Activated CD4-positive, alpha-beta T cell treated with anti-CD3 and anti-CD28 coated beads, Interleukin-2, Interleukin-6, amounts not matched to agents 100 ng/mL and 50 ng/mL, durations not matched to agents 16 hours and 8 hours (primary cell): Measurements from ENCODE around the gene PPIL1.
A peak's percentile ranks its signal among the peaks of the same experiment; 100 is the strongest.

Source experiments
- DNase-seq: peaks from one replicate; pipeline ENCODE4 v3.0.0-alpha.2; 2020

The PPIL1 gene

DNA sequence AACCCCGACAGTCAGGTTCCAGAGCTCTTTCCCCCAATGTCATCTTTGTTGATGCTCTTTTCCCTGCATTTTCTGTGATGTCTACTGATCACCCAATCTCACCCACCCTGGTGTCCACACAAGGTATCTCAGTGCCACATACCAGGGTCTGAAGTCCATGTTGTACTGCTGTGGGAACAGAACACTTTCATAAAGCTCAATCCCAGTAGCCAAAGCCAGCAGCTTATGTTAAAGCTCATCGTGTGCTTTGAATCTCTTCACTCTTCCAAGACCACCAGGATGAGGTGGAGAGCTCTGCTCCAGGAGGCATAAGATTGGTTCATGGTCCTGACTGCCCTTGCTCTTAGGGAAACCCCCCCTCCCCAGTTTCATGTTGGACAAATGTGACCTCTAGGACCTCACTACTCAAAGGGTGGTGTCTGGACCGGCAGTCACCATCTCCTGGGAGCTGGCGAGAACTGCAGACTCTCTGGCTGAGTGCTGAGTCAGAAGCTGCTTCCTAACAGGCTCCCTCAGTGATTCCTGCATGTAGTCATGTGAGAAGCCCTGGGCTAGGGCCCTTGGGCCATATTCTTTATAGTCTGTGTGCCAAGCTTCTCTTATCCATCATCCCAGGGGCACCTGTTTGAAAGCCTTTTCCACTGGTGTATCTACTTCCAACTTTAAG, 22.0 kb downstream of the PPIL1 start:
- no peak for DNase-seq

DNA sequence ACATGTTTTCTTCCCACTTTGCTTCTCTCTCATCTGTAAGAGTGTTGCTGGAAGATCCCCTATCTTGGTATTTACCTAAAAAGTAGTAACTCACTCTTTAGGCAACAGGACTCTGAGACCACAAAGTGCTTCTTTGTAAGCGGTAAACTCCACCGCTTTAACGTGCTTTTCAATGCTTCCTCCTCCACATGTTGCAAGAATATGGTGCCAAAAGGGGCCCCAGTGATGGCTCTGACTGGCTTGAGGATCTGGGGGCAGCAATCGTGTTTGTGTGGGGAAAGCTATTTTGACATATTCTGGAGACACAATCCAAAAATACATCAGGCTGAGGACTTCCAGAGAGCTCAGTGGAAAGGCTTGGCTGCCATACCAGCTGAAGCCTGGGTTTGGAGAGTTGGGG, 23.0 kb downstream of the PPIL1 start:
- no peak for DNase-seq

DNA sequence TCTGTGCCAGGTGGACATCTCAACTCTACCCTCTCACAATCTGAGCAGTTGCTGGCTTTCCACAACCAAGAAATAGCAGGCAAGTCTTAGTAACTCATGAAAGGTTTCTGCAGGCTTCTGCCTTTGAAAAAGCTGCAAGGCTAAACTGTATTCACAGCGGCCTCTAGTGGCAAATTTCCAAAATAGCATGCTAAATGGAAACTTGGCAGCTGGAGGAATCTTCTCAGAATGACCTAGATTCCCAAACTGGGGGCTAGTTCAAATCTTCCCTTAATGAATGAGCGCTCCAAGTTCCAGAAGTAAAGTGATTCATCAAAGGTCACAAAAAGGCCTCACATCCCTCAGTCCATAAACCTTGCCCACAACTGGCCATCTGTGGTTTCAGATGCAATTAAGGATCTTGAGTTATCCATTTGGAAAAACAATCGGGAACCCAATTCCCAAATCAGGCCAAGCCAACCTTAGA, 23.4 kb downstream of the PPIL1 start:
- DNase-seq = peak; percentile 64

DNA sequence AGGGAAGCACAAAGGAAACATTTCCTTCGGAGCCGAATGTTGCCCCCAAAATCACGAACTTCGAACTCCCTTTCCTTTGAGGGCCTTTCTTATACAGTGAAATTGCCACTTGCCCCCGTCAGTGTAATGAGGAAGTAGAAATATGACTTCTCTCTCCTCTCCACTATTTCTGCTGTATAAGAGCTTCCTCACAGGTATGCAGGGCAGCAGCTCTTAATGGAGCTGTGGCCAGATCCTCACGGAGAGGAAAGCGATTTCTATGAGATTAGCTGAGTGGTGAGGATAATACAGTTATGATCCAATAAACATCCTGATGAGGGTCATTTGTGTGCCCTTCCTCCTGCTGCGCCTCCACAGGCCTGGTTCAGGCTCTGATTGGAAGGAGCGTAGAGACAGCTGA, 24.6 kb downstream of the PPIL1 start:
- no peak for DNase-seq

DNA sequence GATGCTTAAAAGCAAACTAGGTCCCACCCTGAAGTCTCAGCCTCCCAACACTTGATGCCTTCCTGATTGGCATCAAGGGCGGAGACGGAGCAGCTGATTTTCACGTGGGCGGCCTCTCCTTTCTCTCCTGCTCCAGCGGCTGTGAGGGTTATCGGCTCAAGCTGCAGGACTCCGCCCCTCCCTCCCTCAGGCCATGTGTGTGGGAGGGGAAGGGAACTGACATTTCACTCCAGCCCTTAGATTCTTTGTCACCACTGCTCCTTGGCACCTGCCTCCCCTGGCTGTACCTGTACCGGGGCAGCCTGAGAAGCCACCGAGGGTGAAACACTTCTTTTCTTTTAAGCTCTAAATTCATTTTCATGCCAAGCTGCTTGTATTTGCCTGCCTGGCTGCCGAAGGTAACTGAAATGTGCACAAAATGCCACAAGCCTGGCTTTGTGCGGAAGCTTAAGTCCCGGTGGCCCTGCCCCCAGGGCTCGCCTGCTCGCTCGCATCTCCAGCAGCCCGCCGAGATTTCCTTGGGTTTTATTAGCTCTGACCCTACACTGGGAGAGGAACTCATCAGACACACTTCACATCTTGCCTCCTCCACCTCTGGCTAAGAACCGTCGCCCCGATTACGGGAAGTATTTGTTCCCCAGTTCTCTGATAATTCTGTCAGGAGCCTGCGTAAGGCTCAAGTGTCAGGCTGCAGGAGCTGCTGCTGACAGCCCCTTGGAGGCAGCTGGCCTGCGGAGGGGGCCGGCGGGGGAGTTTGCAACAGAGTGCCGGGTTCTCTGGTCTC, 25.8 kb downstream of the PPIL1 start:
- no peak for DNase-seq

DNA sequence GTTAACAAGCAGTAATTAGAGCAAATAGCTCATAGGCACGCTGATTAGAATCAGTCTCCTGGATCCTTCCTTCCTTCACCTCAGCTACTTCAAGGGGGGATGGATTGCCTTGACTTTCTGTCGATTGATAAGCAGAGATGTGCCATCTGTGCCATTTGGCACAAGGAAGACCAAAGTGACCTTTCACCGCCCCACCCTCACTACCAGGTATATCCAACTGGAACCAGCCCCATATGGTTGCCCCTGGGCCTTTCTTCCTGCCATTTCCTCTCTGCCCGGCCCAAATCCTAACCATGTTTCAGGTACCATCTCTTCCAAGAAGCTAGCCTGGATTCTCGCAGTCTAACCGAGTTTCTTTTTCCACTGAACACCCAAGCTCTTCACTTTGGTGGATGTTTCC, 26.6 kb downstream of the PPIL1 start:
- no peak for DNase-seq

DNA sequence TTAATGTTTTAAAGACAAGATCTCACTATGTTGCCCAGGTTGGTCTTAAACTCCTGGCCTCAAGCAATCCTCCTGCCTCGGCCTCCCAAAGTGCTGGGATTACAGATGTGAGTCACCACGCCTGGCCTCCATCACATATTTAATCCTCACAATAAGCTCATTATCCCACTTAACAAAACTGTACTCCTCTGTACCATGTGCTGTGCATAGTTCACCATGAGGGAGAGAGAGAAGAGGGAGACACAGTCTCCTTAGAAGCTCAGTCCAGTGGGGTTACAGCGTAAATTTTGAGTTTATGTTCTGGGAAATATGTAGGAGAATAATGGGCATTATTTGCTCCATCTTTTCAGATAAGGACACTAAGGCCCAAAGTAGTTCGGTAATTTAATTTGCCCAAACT, 27.5 kb downstream of the PPIL1 start:
- no peak for DNase-seq

DNA sequence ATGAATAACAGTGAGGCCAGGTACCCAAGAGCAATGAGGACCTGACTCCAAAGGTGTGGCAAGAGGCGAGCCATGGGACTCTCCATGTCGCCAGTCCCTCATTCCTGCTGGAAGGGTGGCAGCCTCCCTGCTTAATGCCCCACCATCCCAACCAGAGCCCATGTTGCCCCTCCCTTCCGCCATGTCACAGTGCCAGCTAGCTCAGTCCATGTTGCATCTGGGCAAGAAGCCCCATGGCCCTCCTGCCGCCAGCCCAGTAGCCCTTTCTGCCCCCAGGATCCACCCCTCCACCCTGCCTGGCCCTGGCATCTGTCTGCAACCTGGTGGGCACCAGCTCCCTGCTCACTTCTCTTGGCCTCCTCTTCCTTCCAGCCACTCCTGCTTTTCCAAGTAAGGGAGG, 29.4 kb downstream of the PPIL1 start:
- no peak for DNase-seq

DNA sequence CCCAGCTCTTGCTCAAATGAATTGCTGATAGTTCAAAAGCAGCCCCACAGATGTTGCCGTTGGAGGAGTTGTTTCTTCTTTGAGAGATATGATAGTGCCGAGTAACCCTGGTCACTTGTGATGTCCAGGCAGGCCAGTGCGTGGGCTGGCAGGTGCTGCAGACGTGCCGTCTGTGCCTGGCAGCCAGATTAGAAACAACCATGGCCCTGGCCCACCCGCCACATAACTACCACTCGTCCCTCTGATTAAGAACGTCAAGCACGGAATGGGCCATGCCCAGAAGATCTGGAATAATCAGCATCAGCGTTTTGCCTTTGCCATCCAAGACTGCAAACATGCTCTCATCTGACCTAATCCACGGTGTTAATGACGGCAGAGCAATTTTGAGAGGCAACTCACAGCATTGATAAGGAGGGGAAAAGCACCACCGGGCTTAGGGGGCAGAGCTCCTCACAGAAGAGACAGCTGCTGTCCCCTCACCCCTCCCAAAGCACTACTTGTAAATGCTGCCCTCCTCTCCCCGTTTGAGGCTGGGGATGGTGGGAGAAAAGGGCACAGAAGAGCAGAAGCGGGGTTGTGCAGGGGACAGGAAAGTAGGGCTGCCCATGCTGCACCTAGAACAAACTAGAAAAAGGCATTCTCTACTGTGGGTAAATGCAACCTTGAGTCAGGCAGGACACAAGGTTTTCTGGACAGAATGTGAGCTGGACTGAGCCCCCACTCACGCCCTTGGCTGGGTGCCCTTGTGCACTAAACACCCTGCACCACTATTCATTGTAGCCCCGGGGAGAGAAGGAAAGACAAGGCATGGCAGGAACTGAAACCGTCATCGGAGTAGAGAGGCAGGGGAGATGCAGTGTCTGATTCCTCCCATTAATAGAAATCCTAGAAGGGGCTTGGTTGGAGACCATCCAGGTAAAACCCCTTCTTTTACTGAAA, 30.1 kb downstream of the PPIL1 start:
- DNase-seq = no peak

DNA sequence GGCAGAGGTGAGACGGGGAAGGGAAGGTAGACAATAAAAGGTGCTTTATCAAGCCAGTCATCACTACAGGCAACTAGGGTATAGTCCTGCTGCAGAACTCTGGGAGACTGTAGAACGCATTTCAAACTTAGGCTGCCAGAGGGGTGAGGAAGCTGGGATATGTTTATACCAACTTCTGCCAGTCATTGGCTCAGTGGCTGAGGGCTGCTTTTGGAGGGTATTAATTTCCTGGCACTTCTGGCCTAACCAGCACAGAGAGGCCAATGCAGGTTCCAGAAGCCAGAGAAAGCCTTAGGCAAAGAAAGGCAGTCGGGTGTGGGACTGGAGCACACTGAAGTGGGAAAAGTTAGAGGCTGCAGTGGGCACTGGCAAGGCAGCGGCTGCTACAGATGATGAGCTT, 31.4 kb downstream of the PPIL1 start:
- no peak for DNase-seq

DNA sequence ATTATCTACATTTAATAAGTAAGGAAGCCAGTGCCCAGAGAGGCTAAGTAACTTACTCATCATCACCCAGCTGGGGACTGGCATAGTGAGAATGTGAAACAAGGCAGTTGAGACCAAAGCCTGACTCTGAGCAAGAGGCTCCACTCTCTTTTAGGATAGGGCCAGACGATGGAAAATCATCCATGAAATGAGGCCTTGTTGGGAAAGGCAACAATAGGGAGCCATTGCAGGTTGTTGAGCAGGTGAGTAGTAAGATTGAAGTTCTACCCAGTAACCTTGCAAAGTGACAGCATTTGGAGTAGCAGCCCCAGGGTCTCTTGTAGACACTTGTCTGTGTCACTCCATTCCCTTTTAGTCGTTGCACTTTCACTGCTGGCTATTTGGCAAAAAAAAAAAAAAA, 32.8 kb downstream of the PPIL1 start:
- no peak for DNase-seq

DNA sequence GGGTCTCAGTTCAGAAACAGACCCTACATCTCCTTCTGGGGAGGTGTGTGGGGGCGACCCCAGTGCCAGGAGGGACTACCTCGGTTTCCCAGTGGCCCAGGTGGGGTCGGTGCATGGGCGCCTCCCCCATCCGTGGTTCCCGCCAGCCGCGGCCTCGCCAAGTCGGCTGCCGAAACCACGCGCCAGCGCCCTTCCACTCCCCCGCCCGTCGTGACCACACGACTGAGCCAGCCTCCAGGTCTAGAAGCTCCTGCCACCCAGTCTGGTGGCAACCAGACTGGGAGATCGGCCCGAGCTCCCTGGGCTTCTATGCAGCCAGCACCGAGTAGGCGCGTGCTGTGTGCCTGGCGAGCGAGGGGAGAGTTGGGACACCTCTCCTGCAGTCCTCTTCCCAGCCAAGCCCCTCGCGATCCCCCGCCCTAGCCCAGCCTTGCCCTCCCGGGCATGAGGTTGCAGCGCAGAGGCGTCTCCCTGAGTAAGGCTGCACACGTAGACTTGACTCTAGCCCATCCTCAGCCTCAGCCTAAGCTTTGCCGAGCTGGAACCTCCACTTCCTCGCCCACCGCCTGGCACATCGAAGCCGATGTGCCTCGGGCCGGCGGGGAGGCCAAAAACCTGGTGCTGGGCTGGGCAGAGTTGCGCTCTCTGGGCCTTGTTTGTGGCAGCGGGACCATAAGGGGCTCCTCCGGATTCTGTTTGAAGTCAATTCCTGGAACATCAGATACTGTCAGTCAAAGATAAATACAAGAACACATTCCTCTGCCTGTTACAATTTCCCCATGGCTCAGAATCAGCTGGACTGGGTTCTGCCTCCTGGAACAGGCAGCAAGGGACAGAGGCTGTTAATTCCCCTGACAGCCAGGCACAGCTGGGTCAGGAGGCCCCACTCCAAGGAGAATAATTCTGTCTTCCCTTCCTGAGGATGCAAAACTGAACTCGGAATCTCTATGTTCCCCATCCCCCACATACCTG, 33.9 kb downstream of the PPIL1 start:
- DNase-seq = peak; percentile 25

DNA sequence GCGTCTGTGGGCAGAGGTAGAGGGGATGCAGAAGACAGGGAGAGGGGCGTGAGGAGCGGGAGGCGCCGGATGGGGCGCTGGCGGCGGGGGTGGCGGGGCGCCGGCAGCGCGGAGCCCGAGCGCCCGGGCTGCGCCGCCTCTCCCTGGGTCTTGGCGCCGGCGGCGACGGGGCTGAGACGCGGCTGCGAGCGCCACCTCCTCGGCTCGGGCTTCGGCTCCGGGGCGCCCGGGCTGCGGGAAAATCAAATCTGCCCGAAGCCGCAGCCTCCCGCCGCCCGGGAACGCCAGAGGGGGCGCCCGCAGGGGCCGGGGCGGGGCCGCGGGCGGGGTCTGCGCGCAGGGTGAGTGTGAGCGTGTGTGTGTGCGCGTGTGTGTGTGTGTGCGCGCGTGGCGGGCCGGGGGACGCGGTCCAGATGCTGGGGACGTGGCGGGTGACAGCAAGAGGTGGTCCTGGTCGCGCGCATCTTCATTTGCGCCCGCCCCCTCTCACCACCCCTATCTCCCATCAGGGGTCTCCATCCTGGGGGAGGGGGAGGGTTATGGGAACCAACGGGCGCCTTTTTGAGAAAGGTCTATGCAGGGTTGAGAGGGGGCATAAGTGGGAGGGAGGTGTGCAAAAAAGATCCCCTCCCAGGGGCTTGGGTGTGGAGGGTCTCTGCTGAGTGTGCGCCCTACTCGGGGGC, 34.7 kb downstream of the PPIL1 start:
- peak; percentile 36 for DNase-seq

DNA sequence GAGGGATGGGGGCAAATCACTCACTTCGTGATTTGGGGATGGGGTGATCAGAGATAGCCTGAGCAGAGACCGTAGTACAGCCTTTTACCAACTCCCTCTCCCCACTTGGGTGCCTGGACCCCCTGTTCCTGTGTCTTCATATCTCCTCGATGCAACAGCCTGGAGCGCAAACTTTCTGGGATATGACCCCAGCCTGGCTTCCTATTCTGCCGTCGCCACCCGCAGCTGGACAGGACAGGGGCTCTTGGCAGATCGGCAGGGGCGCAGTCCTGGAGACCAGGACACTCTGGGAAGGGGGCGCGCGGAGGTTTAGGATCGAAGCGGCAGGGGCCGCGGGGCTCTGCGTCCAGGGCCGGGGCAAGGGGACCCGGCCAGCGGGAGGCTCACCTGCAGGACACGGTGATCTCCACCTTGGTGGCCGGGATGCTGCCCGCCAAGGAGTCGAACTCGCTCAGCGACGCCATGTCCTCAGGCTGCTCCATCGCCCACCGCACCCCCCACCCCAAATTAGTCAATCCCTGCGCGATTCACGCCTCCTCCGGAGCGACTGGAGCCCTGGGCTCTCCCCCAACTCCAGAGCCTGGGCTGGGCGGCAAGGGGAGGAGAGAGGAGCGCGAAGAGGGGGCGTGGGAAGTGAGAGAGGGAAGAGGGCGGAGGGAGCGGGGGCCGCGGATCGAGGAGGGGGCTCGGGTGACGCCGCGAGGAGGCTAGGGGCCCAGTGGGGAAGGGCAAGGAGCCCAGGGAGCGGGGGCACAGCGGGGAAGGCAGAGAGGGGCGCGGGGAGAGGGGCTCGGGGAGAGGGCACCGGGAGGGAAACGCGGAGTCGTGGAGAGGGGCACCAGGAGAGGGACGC, 35.5 kb downstream of the PPIL1 start, which contains the start of gene CPNE5:
Gene CPNE5 (minus strand): TSS at position 549 of the 853 bp plus-strand sequence. CDS start 67 bp downstream, at position 482.
- DNase-seq = no peak

DNA sequence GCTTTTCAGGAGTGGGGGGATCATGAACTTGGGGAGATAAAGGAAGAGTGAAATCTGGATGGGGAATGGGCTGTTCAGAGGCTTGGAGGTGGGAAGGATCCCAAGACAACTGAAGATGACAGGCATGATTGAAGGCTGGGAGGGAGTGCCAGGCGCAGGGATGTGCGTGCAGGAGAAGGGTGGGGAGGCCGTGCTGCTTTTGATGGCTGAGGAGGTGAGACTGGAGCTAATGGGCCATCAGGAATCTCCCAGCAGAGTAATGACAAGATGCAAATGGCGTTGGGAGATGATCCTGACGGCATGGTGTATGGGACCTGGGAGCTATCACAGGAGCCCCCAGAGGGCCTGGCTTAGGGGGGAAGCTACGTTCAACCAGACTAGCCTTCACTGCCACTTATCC, 36.9 kb downstream of the PPIL1 start:
- DNase-seq = no peak

DNA sequence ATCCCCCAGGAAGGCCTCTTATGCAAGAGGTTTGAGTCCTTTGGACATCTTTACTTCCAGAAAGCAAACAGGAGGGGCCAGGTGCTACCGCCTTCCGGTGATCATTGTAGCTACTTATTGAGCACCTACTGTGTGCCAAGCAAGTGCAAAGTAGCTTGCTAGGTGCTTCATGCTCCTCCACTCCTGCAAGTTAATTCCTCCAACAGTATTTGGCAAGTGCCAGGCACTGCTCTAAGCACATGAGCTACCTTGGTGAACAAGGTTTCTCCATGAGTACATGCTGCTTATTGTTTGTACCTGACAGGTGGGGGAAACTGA, 37.6 kb downstream of the PPIL1 start:
- no peak for DNase-seq

DNA sequence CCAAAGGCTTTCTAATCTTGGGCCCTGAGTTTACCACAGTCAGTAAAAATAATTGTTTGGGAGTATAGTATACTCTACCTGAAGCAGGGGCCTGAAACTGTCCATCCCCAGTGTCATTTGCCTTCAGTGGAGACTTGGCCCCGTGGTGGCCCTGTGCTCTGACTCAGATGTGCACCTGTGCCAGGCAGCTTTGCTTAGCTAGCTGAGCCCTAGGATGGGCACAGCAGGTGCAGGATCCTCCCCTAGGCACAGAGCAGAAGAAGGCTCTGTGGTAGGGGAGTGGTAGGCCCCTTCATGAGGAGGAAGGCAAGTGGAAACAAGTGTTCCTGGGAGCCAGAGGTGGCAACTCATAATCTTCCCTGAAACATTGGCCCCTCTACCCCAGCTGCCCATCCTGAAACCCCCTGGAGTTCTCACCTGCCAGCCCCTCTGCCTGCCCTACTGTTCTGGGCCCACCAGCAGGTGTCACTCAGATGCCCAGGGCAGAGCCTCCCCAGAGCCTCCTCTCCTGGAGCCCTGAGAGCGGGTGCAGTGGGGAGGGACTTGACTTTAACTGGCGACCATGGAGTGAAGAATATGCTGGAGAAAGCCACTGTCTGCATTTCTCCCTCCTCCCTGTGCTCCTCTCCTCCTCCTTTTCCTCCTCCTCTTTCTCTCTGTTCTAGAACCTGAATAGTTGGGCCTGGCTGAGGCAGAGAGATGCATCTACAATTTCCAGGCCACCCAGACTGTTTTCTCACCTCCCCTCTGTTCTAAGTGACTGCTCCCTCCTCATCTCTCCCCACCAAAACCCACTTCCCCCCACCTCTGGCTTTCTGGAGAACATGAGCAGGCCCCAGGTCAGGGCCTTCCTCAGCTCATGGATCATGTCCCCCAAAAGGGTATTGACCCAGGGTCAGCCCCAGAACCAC, 38.2 kb downstream of the PPIL1 start:
- DNase-seq = no peak

DNA sequence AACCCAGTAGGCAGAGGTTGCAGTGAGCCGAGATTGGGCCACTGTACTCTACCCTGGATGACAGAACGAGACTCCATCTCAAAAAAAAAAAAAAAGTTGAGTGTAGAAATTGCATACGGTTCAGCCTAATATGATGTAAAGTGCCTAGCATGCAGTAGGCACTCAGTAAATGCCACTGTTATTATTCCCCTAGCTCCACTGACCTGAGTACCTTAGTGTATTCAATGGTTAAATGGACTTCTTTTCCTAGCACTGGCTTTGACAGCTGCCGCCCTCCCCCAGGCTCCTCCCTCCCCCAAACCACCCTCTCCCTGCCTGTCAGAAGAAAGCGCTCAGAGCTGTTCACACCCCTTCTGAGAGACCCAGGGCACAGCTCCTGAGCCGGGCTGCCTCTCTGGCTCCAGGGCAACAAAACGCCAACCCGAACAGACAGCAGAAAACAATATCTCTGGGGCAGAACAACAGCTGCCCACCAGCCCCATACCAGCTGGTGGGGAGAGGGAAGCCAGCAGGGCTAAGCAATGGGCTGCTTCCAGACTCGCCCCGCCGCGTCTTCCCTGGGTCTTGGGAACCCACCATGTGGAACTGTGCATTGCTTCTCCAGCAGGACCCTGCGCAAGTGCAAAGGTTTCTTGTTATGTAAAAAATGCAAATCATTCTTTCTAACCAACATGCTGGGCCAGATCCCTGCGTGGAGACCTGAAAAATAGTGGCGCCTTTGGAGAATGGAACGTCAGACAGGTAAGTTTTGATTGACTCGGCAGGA, 39.8 kb downstream of the PPIL1 start:
- DNase-seq = no peak
